HL-60 (cell line): Measurements from ENCODE around the gene SYNJ2.

Source experiments
- DNase-seq, 2 experiments: peaks; one replicate each; pipeline ENCODE4 v3.0.0-alpha.2; 2010 to 2020; ENCODE audit warnings: low read depth in 1 of 2, low spot score in 1 of 2
- H3K27ac ChIP-seq: fragments of 250-450 bp; sonication (Bioruptor Pico); replicated peaks from 2 replicates; pipeline ENCODE4 v1.5.1; 2020; ENCODE audit warnings: mild to moderate bottlenecking, moderate library complexity
- H3K27me3 ChIP-seq: fragments of 250-450 bp; sonication (Bioruptor Pico); 2 replicates; pipeline ENCODE4 v1.5.1; 2021; ENCODE audit warnings: mild to moderate bottlenecking, moderate library complexity; ENCODE audit not compliant: insufficient read depth, poor library complexity, severe bottlenecking
- H3K4me3 ChIP-seq: replicated peaks from 2 replicates; pipeline ENCODE4 v1.5.1; 2011; ENCODE audit warnings: mild to moderate bottlenecking, control low read depth, low read length; ENCODE audit not compliant: insufficient read depth
- GABPA ChIP-seq: IDR thresholded peaks from 2 replicates; pipeline ENCODE4 v1.6.1; 2012; ENCODE audit warnings: low read depth
- POLR2AphosphoS5 ChIP-seq: IDR thresholded peaks from 2 replicates; pipeline ENCODE4 v1.6.1; 2012; ENCODE audit warnings: low read depth
- SPI1 ChIP-seq: IDR thresholded peaks from 2 replicates; pipeline ENCODE4 v1.6.1; 2012; ENCODE audit warnings: low read depth, mild to moderate bottlenecking, borderline replicate concordance
- TF ChIP-seq, protein P1 (sequence below): IDR thresholded peaks from one replicate; pipeline ENCODE4 v1.5.1; 2011; ENCODE audit warnings: low read length, control low read depth, inconsistent platforms; ENCODE audit not compliant: insufficient read depth
- TF ChIP-seq, protein P2 (sequence below): IDR thresholded peaks from 2 replicates; pipeline ENCODE4 v1.6.1; 2012; ENCODE audit warnings: low read depth; ENCODE audit not compliant: insufficient replicate concordance

Gene SYNJ2

GRCh38 chr6:158021376-158021775 lies 39.7 kb downstream of the SYNJ2 start:
- no peak overlapping the region for H3K27ac ChIP-seq

DNA sequence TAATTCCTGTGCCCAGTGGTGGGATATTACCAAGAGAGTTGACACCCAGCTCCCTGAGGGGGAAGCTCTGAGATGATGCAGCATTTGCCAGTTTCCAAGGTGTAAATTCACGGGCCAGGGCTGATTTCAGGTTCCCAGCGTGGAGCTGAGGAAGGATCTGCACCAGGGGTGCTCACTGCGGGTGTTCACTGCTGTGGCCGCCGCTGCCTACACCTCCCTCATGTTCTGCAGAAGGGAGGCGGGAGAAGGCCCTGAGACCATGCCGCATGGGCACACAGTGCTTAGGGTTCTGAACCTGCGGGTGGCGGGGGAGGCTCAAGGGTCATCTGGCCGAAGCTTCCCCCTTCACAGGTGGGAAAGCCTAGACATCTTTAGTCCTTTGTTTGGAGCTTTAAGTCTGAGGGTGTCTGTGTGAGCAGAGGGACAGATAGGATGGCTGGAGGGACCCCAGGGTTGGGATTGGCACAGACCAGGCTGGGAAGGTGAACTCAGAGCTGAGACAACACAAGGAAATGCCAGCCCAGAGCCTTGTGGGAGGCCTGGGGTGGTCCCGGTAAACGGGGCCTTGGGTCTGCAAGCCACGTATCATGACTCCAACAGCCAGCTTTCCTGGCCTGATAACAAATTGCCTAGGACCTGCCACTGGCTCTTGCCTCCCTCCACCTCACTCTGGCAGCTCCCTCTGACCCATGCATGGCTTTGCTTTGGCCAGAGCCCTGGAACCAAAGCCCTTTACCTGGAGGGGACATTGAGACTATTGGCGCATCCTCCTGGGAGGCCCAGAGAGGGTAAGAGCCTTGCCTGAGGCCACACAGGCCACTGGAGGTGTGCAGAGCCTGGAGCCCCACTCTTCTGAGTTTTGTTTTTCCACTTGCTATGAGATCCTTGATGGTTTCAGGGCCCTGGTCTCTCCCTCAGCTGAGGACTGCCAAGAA lies 40.4 kb downstream of the SYNJ2 start:
- DNase-seq: no peak
- Histone ChIP-seq H3K27ac (no peak overlapping the region), H3K4me3 (no peak overlapping the region), H3K27me3 (no peaks in the 10 kb centered on the region)
- no peak for TF ChIP-seq SPI1
- TF ChIP-seq, protein P1, sequence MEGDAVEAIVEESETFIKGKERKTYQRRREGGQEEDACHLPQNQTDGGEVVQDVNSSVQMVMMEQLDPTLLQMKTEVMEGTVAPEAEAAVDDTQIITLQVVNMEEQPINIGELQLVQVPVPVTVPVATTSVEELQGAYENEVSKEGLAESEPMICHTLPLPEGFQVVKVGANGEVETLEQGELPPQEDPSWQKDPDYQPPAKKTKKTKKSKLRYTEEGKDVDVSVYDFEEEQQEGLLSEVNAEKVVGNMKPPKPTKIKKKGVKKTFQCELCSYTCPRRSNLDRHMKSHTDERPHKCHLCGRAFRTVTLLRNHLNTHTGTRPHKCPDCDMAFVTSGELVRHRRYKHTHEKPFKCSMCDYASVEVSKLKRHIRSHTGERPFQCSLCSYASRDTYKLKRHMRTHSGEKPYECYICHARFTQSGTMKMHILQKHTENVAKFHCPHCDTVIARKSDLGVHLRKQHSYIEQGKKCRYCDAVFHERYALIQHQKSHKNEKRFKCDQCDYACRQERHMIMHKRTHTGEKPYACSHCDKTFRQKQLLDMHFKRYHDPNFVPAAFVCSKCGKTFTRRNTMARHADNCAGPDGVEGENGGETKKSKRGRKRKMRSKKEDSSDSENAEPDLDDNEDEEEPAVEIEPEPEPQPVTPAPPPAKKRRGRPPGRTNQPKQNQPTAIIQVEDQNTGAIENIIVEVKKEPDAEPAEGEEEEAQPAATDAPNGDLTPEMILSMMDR: no peak

More at GRCh38 chr6:158021376-158021775, 39.7 kb downstream of the SYNJ2 start:
- Histone ChIP-seq H3K4me3 (no peak overlapping the region), H3K27me3 (no peaks in the 10 kb centered on the region)
- no peak for DNase-seq
- TF ChIP-seq SPI1 (no peak), GABPA (no peak), POLR2AphosphoS5 (no peak)
- TF ChIP-seq, protein P1: no peak
- TF ChIP-seq, protein P2, sequence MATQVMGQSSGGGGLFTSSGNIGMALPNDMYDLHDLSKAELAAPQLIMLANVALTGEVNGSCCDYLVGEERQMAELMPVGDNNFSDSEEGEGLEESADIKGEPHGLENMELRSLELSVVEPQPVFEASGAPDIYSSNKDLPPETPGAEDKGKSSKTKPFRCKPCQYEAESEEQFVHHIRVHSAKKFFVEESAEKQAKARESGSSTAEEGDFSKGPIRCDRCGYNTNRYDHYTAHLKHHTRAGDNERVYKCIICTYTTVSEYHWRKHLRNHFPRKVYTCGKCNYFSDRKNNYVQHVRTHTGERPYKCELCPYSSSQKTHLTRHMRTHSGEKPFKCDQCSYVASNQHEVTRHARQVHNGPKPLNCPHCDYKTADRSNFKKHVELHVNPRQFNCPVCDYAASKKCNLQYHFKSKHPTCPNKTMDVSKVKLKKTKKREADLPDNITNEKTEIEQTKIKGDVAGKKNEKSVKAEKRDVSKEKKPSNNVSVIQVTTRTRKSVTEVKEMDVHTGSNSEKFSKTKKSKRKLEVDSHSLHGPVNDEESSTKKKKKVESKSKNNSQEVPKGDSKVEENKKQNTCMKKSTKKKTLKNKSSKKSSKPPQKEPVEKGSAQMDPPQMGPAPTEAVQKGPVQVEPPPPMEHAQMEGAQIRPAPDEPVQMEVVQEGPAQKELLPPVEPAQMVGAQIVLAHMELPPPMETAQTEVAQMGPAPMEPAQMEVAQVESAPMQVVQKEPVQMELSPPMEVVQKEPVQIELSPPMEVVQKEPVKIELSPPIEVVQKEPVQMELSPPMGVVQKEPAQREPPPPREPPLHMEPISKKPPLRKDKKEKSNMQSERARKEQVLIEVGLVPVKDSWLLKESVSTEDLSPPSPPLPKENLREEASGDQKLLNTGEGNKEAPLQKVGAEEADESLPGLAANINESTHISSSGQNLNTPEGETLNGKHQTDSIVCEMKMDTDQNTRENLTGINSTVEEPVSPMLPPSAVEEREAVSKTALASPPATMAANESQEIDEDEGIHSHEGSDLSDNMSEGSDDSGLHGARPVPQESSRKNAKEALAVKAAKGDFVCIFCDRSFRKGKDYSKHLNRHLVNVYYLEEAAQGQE: no peak

DNA sequence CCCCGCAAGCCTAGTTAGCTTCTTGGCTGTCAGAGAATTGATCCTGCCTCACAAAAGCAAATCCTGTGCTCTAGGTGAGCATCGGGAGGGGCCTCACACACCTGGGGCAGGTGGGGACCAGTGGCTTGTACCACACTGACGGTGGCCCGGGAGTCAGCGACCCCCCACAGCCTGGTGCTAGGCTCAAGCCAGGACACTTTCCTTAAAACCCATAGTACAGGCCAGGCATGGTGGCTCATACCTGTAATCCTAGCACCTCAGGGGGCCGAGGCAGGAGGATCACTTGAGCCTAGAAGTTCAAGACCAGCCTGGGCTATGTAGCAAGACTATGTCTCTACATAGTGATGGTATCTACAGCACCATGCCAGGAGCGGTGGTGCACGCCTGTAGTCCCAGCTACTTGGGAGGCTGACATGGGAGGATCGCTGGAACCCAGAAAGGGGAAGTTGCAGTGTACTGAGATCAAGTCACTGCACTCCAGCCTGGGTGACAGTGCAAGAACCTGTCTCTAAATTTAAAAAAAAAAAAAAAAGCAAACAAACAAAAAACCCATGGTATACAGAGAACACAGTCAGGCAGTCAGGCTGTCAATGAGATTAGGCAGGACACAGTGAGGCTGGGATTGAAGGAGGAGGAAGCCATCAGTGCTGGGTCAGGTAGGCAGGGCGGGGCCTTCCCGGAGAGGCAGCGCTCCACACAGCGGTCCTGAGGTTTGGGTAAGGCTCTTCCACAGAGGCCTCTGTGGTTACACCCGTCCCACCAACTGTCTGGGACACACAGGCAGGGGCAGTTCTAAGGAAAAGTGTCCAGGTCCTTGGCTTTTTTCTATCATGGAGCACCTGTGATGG lies 41.3 kb downstream of the SYNJ2 start:
- Histone ChIP-seq H3K4me3 (no peak overlapping the region), H3K27ac (no peak overlapping the region), H3K27me3 (no peaks in the 10 kb centered on the region)
- TF ChIP-seq, protein P1: no peak
- TF ChIP-seq GABPA (no peak), POLR2AphosphoS5 (no peak), SPI1 (no peak)
- TF ChIP-seq, protein P2: no peak
- DNase-seq: no peak
